WTC11 (cell line): ENCODE data around the gene FEM1A. TPM values are rescaled to one million over a fixed set of nuclear protein-coding genes. Genes with fewer than 3 reads are reported as not detected.

Experiments used
- ATAC-seq: fragments of 200-7000 bp; cut with Tn5 transposase; 2 replicates; pipeline ENCODE4 v1.10.0; 2021; ENCODE audit warnings: mild to moderate bottlenecking, moderate library complexity
- CTCF ChIA-PET: fragments of 300-600 bp; sonication (Branson Sonifier 250); formaldehyde crosslinking; loops from one replicate; lab custom pipeline; 2021; ENCODE audit warnings: antibody characterized with exemption; lab: Charles Lee
- POLR2A ChIA-PET: fragments of 350-600 bp; sonication (Branson Sonifier 250); formaldehyde crosslinking; loops from one replicate; lab custom pipeline; 2021; ENCODE audit warnings: antibody characterized with exemption; lab: Charles Lee
- DNase-seq: peaks from one replicate; pipeline ENCODE4 v3.0.0; 2021; ENCODE audit warnings: low spot score
- H3K27ac Mint-ChIP-seq: 2 replicates; pipeline ENCODE4 v1.8.0; 2021; ENCODE audit warnings: mixed read lengths
- H3K27me3 Mint-ChIP-seq: 2 replicates; pipeline ENCODE4 v1.8.0; 2021; ENCODE audit warnings: low read depth, mild to moderate bottlenecking, moderate library complexity, mixed read lengths
- H3K36me3 Mint-ChIP-seq: 2 replicates; pipeline ENCODE4 v1.8.0; 2021; ENCODE audit warnings: mixed read lengths
- H3K4me1 Mint-ChIP-seq: 2 replicates; pipeline ENCODE4 v1.8.0; 2022; ENCODE audit warnings: mixed read lengths
- H3K4me3 Mint-ChIP-seq: 2 replicates; pipeline ENCODE4 v1.8.0; 2021; ENCODE audit warnings: mild to moderate bottlenecking, moderate library complexity, mixed read lengths
- H3K9me3 Mint-ChIP-seq: 2 replicates; pipeline ENCODE4 v1.8.0; 2021; ENCODE audit warnings: mixed read lengths
- AFF4 ChIP-seq: sonication (generic); formaldehyde crosslinking; IDR thresholded peaks from 2 replicates; pipeline ENCODE4 v1.8.1; 2023; ENCODE audit warnings: mild to moderate bottlenecking, missing genetic modification reagents, borderline replicate concordance
- ATF2 ChIP-seq: sonication (generic); formaldehyde crosslinking; IDR thresholded peaks from 2 replicates; pipeline ENCODE4 v1.8.1; 2022; ENCODE audit warnings: low read depth, missing genetic modification reagents, borderline replicate concordance
- HMGXB4 ChIP-seq: sonication (generic); formaldehyde crosslinking; IDR thresholded peaks from 2 replicates; pipeline ENCODE4 v1.8.1; 2023; ENCODE audit warnings: mild to moderate bottlenecking, moderate library complexity, missing genetic modification reagents
- MYBL2 ChIP-seq: sonication (generic); formaldehyde crosslinking; IDR thresholded peaks from 2 replicates; pipeline ENCODE4 v1.8.1; 2023; ENCODE audit warnings: mild to moderate bottlenecking, moderate library complexity, missing genetic modification reagents
- NFE2L1 ChIP-seq: sonication (generic); formaldehyde crosslinking; IDR thresholded peaks from 2 replicates; pipeline ENCODE4 v1.8.1; 2023; ENCODE audit warnings: missing genetic modification reagents
- NR2C2 ChIP-seq: sonication (generic); formaldehyde crosslinking; IDR thresholded peaks from 2 replicates; pipeline ENCODE4 v1.8.0; 2022; ENCODE audit warnings: mild to moderate bottlenecking, missing genetic modification reagents
- NR3C1 ChIP-seq: sonication (generic); formaldehyde crosslinking; conservative IDR thresholded peaks from 2 replicates; pipeline ENCODE4 v1.8.1; 2023; ENCODE audit warnings: low read depth, mild to moderate bottlenecking, missing genetic modification reagents
- USF1 ChIP-seq: sonication (generic); formaldehyde crosslinking; IDR thresholded peaks from 2 replicates; pipeline ENCODE4 v1.8.0; 2022; ENCODE audit warnings: mild to moderate bottlenecking, missing genetic modification reagents
- ZNF138 ChIP-seq: sonication (generic); formaldehyde crosslinking; conservative IDR thresholded peaks from 2 replicates; pipeline ENCODE4 v1.8.1; 2022; ENCODE audit warnings: mild to moderate bottlenecking, moderate library complexity, missing genetic modification reagents
- ZNF263 ChIP-seq: sonication (generic); formaldehyde crosslinking; IDR thresholded peaks from 2 replicates; pipeline ENCODE4 v1.8.1; 2022; ENCODE audit warnings: low read depth, mild to moderate bottlenecking, moderate library complexity, missing genetic modification reagents
- ZNF281 ChIP-seq: sonication (generic); formaldehyde crosslinking; IDR thresholded peaks from 2 replicates; pipeline ENCODE4 v1.8.0; 2023; ENCODE audit warnings: mild to moderate bottlenecking, missing genetic modification reagents
- ZNF396 ChIP-seq: fragments of 250-450 bp; sonication (Bioruptor Pico); IDR thresholded peaks from 2 replicates; pipeline ENCODE4 v1.8.0; 2021; ENCODE audit warnings: mild to moderate bottlenecking, moderate library complexity, borderline replicate concordance
- ZNF423 ChIP-seq: fragments of 250-450 bp; sonication (Bioruptor Pico); IDR thresholded peaks from 2 replicates; pipeline ENCODE4 v2.1.2; 2022; ENCODE audit warnings: mild to moderate bottlenecking, moderate library complexity
- ZSCAN18 ChIP-seq: fragments of 250-450 bp; sonication (Bioruptor Pico); IDR thresholded peaks from 2 replicates; pipeline ENCODE4 v2.1.2; 2022; ENCODE audit warnings: mild to moderate bottlenecking, moderate library complexity
- total RNA-seq: library from RNA; stranded (reverse); gene quantifications from 3 replicates; pipeline ENCODE4 v1.2.3, GENCODE V29; 2021
- TF ChIP-seq, protein P1 (sequence below): fragments of 250-450 bp; sonication (Bioruptor Pico); IDR thresholded peaks from 2 replicates; pipeline ENCODE4 v1.8.0; 2021; ENCODE audit warnings: mild to moderate bottlenecking

Gene FEM1A
- total RNA-seq, 1 experiment from 2014 or later, result 15.7 TPM

- no peak for TF ChIP-seq AFF4
- peak; percentile 57 for TF ChIP-seq HMGXB4
- TF ChIP-seq ZNF396, result peak; percentile 80; the same call in 1 of the 2 replicates
- TF ChIP-seq USF1, result peak; percentile 69; the same call in 1 of the 2 replicates
- peak; percentile 47; the same call in 1 of the 2 replicates for TF ChIP-seq ZNF423
- peak; percentile 48; the same call in 1 of the 2 replicates for TF ChIP-seq NR2C2
- peak; percentile 67 for TF ChIP-seq ZSCAN18 (CRISPR knock-in tag)
- TF ChIP-seq ZNF281 (CRISPR knock-in tag), result 0 out of 2 replicates have a peak, but pooled peaks have one; percentile 39
- TF ChIP-seq NR3C1 (CRISPR knock-in tag), result no peak
- no peak for TF ChIP-seq ZNF263 (CRISPR knock-in tag)
- 0 out of 2 replicates have a peak, but pooled peaks have one; percentile 1 for TF ChIP-seq NFE2L1
Observed at GRCh38 chr19:4791183-4792018, at the start of gene FEM1A (continued).

DNA sequence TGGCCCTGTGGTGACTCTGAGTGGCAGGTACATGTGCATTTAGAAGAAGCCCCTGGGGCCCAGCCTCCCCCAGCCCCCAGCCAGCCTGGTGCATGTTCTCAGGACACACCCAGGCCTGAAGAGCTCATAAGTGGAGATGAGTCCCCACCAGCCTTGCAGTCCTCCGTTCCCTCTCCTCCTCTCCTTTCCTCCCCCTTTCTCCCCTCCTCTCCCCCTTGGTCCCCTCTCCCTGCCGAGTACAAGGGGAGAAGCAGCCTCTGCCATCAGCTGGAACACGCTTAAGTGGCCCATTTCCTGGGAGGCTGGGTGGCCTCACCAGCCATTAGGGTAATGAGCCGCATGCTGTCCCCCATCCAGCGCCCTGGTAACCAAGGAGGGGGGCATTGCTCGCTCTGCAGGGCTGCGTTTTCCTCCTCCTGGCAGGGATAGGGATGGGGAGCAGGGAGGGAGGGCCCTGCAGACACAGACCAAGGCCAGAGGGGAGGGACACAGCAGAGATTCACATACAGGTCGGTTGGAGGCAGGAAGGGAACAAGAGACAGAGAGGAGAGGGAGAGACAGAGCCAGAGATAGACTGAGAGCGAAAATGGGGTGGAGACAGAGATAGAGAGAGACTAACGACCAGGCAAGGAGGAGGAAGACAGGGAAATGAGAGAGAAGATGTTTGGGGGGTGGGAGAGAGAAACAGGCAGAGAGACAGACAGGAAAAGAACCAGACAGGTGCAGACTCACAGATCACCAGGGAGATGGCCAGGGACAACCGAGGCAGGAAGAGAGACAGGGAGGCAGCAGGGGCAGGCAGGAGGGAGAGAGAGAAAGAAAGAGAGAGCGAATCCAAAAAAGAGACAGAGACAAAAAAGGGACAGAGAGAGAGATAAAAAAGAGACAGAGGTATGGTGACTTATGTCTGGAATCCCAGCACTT is 48.5 kb upstream of the FEM1A start:
- Mint-ChIP-seq H3K4me3 (peak overlapping the region; percentile 47), H3K27me3 (no peaks in the 10 kb centered on the region; the same call in 1 of the 2 replicates), H3K9me3 (no peaks in the 10 kb centered on the region), H3K27ac (peak overlapping the region; percentile 22), H3K36me3 (no peaks in the 10 kb centered on the region), H3K4me1 (peaks cover 15% of the 10 kb centered on the region)
- POLR2A ChIA-PET, result interaction anchor here (0.6 kb wide), 1 partner anchor 305 kb away, joined by 3 read pairs; no protein-coding TSS in a partner anchor
- ATAC-seq, result peak; percentile 85
- CTCF ChIA-PET, result interaction anchor here (0.6 to 3.3 kb wide), 7 partner anchors 10 to 340 kb away, joined by 3 to 16 read pairs (median 3); partner anchors contain the start of gene FEM1A
- peak; percentile 45 for DNase-seq
- no peak for TF ChIP-seq USF1
- no peak for TF ChIP-seq MYBL2
- TF ChIP-seq, protein P1, sequence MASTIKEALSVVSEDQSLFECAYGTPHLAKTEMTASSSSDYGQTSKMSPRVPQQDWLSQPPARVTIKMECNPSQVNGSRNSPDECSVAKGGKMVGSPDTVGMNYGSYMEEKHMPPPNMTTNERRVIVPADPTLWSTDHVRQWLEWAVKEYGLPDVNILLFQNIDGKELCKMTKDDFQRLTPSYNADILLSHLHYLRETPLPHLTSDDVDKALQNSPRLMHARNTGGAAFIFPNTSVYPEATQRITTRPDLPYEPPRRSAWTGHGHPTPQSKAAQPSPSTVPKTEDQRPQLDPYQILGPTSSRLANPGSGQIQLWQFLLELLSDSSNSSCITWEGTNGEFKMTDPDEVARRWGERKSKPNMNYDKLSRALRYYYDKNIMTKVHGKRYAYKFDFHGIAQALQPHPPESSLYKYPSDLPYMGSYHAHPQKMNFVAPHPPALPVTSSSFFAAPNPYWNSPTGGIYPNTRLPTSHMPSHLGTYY (CRISPR knock-in tag), result no peak
- no peak for TF ChIP-seq ATF2 (CRISPR knock-in tag)
- no peak for TF ChIP-seq ZNF138 (CRISPR knock-in tag)
